Mucosa of stomach (tissue), 1 donor: ENCODE results near the gene PCSK5.

Source experiments
- H3K27me3 ChIP-seq: one replicate; pipeline ENCODE4 v1.7.0; 2013; ENCODE audit warnings: mild to moderate bottlenecking, low read length; ENCODE audit not compliant: control insufficient read depth, insufficient read depth
- H3K36me3 ChIP-seq: one replicate; pipeline ENCODE4 v1.7.0; 2013; ENCODE audit warnings: low read length; ENCODE audit not compliant: control insufficient read depth, insufficient read depth
- H3K4me1 ChIP-seq: one replicate; pipeline ENCODE4 v1.7.0; 2013; ENCODE audit warnings: mild to moderate bottlenecking, low read length; ENCODE audit not compliant: control insufficient read depth, insufficient read depth
- H3K4me3 ChIP-seq: one replicate; pipeline ENCODE4 v1.7.0; 2013; ENCODE audit warnings: low read length
- H3K9ac ChIP-seq: one replicate; pipeline ENCODE4 v1.7.0; 2013; ENCODE audit warnings: mild to moderate bottlenecking, low read length, moderate library complexity
- H3K9me3 ChIP-seq: one replicate; pipeline ENCODE4 v1.7.0; 2013; ENCODE audit warnings: mild to moderate bottlenecking, low read length, moderate library complexity; ENCODE audit not compliant: control insufficient read depth
- donor health status: Pancreatic carcinoma.

PCSK5 gene

GRCh38 chr9:75910731-75911130 lies 20.3 kb downstream of the PCSK5 start:
- Histone ChIP-seq H3K4me1 (peaks cover 21% of the 10 kb centered on the region), H3K4me3 (no peak overlapping the region), H3K9me3 (no peaks in the 10 kb centered on the region), H3K36me3 (no peaks in the 10 kb centered on the region), H3K27me3 (no peaks in the 10 kb centered on the region), H3K9ac (no peak overlapping the region)

GRCh38 chr9:75911390-75911789 lies 20.9 kb downstream of the PCSK5 start:
- Histone ChIP-seq H3K4me3 (no peak overlapping the region), H3K9me3 (no peaks in the 10 kb centered on the region), H3K4me1 (peaks cover 20% of the 10 kb centered on the region), H3K9ac (no peak overlapping the region), H3K36me3 (no peaks in the 10 kb centered on the region), H3K27me3 (no peaks in the 10 kb centered on the region)

- Histone ChIP-seq H3K4me1 (peaks cover 4% of the 10 kb centered on the region), H3K4me3 (no peak overlapping the region), H3K9ac (no peak overlapping the region), H3K27me3 (no peaks in the 10 kb centered on the region), H3K36me3 (no peaks in the 10 kb centered on the region), H3K9me3 (no peaks in the 10 kb centered on the region)
These were observed 22.5 kb downstream of the PCSK5 start for GRCh38 chr9:75912951-75913350.

- Histone ChIP-seq H3K4me3 (no peak overlapping the region), H3K4me1 (no peaks in the 10 kb centered on the region), H3K36me3 (no peaks in the 10 kb centered on the region), H3K9ac (no peak overlapping the region), H3K27me3 (no peaks in the 10 kb centered on the region), H3K9me3 (no peaks in the 10 kb centered on the region)
These were observed 23.5 kb downstream of the PCSK5 start for GRCh38 chr9:75914002-75914401.

- no peaks in the 10 kb centered on the region for H3K36me3 ChIP-seq
- no peak overlapping the region for H3K4me3 ChIP-seq
- no peaks in the 10 kb centered on the region for H3K27me3 ChIP-seq
- no peak overlapping the region for H3K9ac ChIP-seq
- H3K4me1 ChIP-seq, result no peaks in the 10 kb centered on the region
- H3K9me3 ChIP-seq, result no peaks in the 10 kb centered on the region
These were observed 24.5 kb downstream of the PCSK5 start for GRCh38 chr9:75914883-75915452.

GRCh38 chr9:75918154-75918553 lies 27.7 kb downstream of the PCSK5 start:
- Histone ChIP-seq H3K9me3 (no peaks in the 10 kb centered on the region), H3K4me3 (no peak overlapping the region), H3K9ac (no peak overlapping the region), H3K36me3 (no peaks in the 10 kb centered on the region), H3K4me1 (no peaks in the 10 kb centered on the region), H3K27me3 (no peaks in the 10 kb centered on the region)

- no peaks in the 10 kb centered on the region for H3K36me3 ChIP-seq
- no peaks in the 10 kb centered on the region for H3K27me3 ChIP-seq
- H3K4me3 ChIP-seq, result no peak overlapping the region
- H3K9me3 ChIP-seq, result no peaks in the 10 kb centered on the region
- H3K9ac ChIP-seq, result no peak overlapping the region
- no peaks in the 10 kb centered on the region for H3K4me1 ChIP-seq
These were observed 28.4 kb downstream of the PCSK5 start for GRCh38 chr9:75918909-75919308.

GRCh38 chr9:75921391-75922127 lies 31.1 kb downstream of the PCSK5 start:
- no peak overlapping the region for H3K9ac ChIP-seq
- H3K4me3 ChIP-seq, result no peak overlapping the region
- H3K4me1 ChIP-seq, result no peaks in the 10 kb centered on the region
- H3K36me3 ChIP-seq, result no peaks in the 10 kb centered on the region
- no peaks in the 10 kb centered on the region for H3K27me3 ChIP-seq
- no peaks in the 10 kb centered on the region for H3K9me3 ChIP-seq

- H3K27me3 ChIP-seq, result no peaks in the 10 kb centered on the region
- H3K36me3 ChIP-seq, result no peaks in the 10 kb centered on the region
- no peak overlapping the region for H3K4me3 ChIP-seq
- no peaks in the 10 kb centered on the region for H3K4me1 ChIP-seq
- no peak overlapping the region for H3K9ac ChIP-seq
- H3K9me3 ChIP-seq, result no peaks in the 10 kb centered on the region
These were observed 35.9 kb downstream of the PCSK5 start for GRCh38 chr9:75926385-75926784.

- Histone ChIP-seq H3K9me3 (no peaks in the 10 kb centered on the region), H3K4me3 (no peak overlapping the region), H3K27me3 (no peaks in the 10 kb centered on the region), H3K36me3 (no peaks in the 10 kb centered on the region), H3K9ac (no peak overlapping the region), H3K4me1 (no peaks in the 10 kb centered on the region)
These were observed 36.9 kb downstream of the PCSK5 start for GRCh38 chr9:75927356-75927755.

GRCh38 chr9:75930190-75930589 lies 39.7 kb downstream of the PCSK5 start:
- H3K36me3 ChIP-seq, result peaks cover 7% of the 10 kb centered on the region
- H3K9ac ChIP-seq, result no peak overlapping the region
- H3K4me1 ChIP-seq, result no peaks in the 10 kb centered on the region
- no peaks in the 10 kb centered on the region for H3K27me3 ChIP-seq
- H3K4me3 ChIP-seq, result no peak overlapping the region
- H3K9me3 ChIP-seq, result no peaks in the 10 kb centered on the region

GRCh38 chr9:75930730-75931321 lies 40.4 kb downstream of the PCSK5 start:
- peaks cover 7% of the 10 kb centered on the region for H3K36me3 ChIP-seq
- H3K4me1 ChIP-seq, result no peaks in the 10 kb centered on the region
- no peaks in the 10 kb centered on the region for H3K9me3 ChIP-seq
- no peak overlapping the region for H3K9ac ChIP-seq
- H3K4me3 ChIP-seq, result no peak overlapping the region
- H3K27me3 ChIP-seq, result no peaks in the 10 kb centered on the region
